NCI-H510A treated with DMSO at 0.1 percent for 48 hours (cell line): Measurements from ENCODE around the gene SURF6.
"Not testable (repeated sequence)": the region's sequence is repeated elsewhere in the genome, so short reads cannot be mapped to it uniquely, and the experiment has no call there.

ENCODE experiments used
- DNase-seq: peaks from one replicate; lab custom pipeline; 2025; lab: John Stamatoyannopoulos, UW

The SURF6 gene

GRCh38 chr9:133347985-133348717, 12.2 kb upstream of the SURF6 start, which contains the start of the genes MED22 and RPL7A:
Gene MED22, minus strand, starts transcription at chr9:133348131. Its CDS starts 1,469 bp downstream, at chr9:133346662.
Gene RPL7A, plus strand, starts transcription at chr9:133348218. Its CDS starts 26 bp downstream, at chr9:133348244.
- peak; percentile 96 for DNase-seq

- DNase-seq = no peak
These were observed 11.6 kb upstream of the SURF6 start for GRCh38 chr9:133347515-133347984.

GRCh38 chr9:133346021-133346785, 10.2 kb upstream of the SURF6 start:
- no peak for DNase-seq

GRCh38 chr9:133345596-133345995, 9.6 kb upstream of the SURF6 start:
- DNase-seq = no peak

GRCh38 chr9:133344979-133345378, 9.0 kb upstream of the SURF6 start:
- no peak for DNase-seq

GRCh38 chr9:133344071-133344470, 8.1 kb upstream of the SURF6 start:
- DNase-seq = no peak

GRCh38 chr9:133342570-133342969, 6.6 kb upstream of the SURF6 start:
- DNase-seq = no peak

- no peak for DNase-seq
These were observed 6.0 kb upstream of the SURF6 start for GRCh38 chr9:133342069-133342406.

GRCh38 chr9:133341369-133342068, 5.5 kb upstream of the SURF6 start:
- DNase-seq = no peak

- no peak for DNase-seq
These were observed 4.9 kb upstream of the SURF6 start for GRCh38 chr9:133340916-133341315.

GRCh38 chr9:133340256-133340655, 4.3 kb upstream of the SURF6 start:
- no peak for DNase-seq

- no peak for DNase-seq
These were observed 3.7 kb upstream of the SURF6 start for GRCh38 chr9:133339641-133340040.

GRCh38 chr9:133334888-133335287, 1.1 kb downstream of the SURF6 start:
- DNase-seq = not testable (repeated sequence)

GRCh38 chr9:133334161-133334560, 1.8 kb downstream of the SURF6 start:
- no peak for DNase-seq

- no peak for DNase-seq
These were observed 2.4 kb downstream of the SURF6 start for GRCh38 chr9:133333566-133333965.

GRCh38 chr9:133333011-133333410, 3.0 kb downstream of the SURF6 start:
- no peak for DNase-seq

GRCh38 chr9:133332381-133332730, 3.6 kb downstream of the SURF6 start:
- DNase-seq = no peak

- no peak for DNase-seq
These were observed 4.2 kb downstream of the SURF6 start for GRCh38 chr9:133331641-133332380.

- DNase-seq = no peak
These were observed 4.8 kb downstream of the SURF6 start for GRCh38 chr9:133331221-133331620.

- DNase-seq = not testable (repeated sequence)
These were observed 6.5 kb downstream of the SURF6 start for GRCh38 chr9:133329306-133330156.
